Activated CD8-positive, alpha-beta memory T cell treated with anti-CD3 and anti-CD28 coated beads, Interleukin-2, amount 10 ng/mL, durations not matched to agents 7 days and 5 days (primary cell): ENCODE data around the gene MACROD2. TPM values are rescaled to one million over a fixed set of nuclear protein-coding genes. Genes with fewer than 3 reads are reported as not detected.

Experiments
- ATAC-seq: fragments of 150-1000 bp; cut with Tn5 transposase; one replicate; pipeline ENCODE4 v1.10.0; 2021; ENCODE audit warnings: moderate library complexity
- CTCF ChIA-PET: fragments of 350-600 bp; sonication (Branson Sonifier 250); formaldehyde crosslinking; loops from one replicate; lab custom pipeline; 2021; ENCODE audit warnings: antibody characterized with exemption; lab: Charles Lee
- DNase-seq: peaks from one replicate; pipeline ENCODE4 v3.0.0-alpha.2; 2020
- H3K27ac Mint-ChIP-seq: one replicate; pipeline ENCODE4 v1.8.0; 2021; ENCODE audit warnings: mild to moderate bottlenecking, mixed read lengths
- H3K27me3 Mint-ChIP-seq: one replicate; pipeline ENCODE4 v1.8.0; 2021; ENCODE audit warnings: mixed read lengths
- H3K36me3 Mint-ChIP-seq: one replicate; pipeline ENCODE4 v1.8.0; 2021; ENCODE audit warnings: mild to moderate bottlenecking, mixed read lengths
- H3K4me1 Mint-ChIP-seq: one replicate; pipeline ENCODE4 v1.8.0; 2021; ENCODE audit warnings: mixed read lengths
- H3K4me3 Mint-ChIP-seq: one replicate; pipeline ENCODE4 v1.8.0; 2021; ENCODE audit warnings: mild to moderate bottlenecking, moderate library complexity, mixed read lengths
- H3K9me3 Mint-ChIP-seq: one replicate; pipeline ENCODE4 v1.8.0; 2022; ENCODE audit warnings: low read depth, mixed read lengths
- total RNA-seq, 2 experiments: library from RNA; stranded (reverse); gene quantifications; one replicate each; pipeline ENCODE4 v1.2.3, GENCODE V29; 2021

Gene MACROD2
- total RNA-seq, 2 experiments from 2014 or later = not detected

DNA sequence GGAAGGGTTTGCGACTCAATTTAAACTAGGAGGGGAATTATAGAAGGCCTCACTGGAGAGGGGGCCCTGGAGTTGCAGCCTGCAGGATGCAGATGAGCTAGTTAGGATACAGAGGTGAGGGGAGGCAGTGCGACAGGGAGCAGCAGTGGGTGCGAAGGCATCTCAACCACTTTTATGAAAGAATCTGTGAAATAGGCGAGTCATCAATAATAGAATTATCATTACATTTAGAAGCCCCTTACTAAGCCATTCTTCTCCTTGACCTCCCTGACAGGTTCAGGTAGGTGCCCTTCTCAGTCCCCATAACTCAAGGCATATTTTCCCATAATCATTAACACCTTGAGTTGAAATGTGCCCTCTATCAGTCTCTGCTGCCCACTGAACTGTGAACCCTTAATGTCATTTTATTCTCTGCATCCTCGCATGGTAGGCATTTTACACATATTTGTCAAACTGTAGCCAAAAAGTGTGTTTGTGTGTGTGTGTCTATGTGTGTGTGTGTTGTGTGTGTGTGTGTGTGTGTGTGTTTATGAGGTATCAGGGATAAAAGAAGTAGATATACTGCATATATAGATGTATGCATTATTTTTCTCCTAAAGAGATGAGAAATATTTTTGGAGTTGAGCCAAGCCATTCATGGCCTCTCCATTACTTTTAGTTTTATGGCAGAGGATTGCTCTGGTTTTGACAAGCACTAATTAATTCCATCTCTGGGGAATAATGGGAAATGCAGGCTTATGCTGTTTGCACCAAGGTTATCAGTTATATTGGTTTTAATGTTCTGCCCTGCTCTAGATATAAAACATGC is 1679.1 kb downstream of the MACROD2 start:
- Mint-ChIP-seq H3K4me1 (no peaks in the 10 kb centered on the region), H3K27me3 (no peaks in the 10 kb centered on the region), H3K27ac (no peak overlapping the region), H3K36me3 (no peaks in the 10 kb centered on the region), H3K4me3 (no peak overlapping the region), H3K9me3 (peaks cover 11% of the 10 kb centered on the region)
- CTCF ChIA-PET = no interaction called here
- no peak for DNase-seq
- ATAC-seq = no peak

DNA sequence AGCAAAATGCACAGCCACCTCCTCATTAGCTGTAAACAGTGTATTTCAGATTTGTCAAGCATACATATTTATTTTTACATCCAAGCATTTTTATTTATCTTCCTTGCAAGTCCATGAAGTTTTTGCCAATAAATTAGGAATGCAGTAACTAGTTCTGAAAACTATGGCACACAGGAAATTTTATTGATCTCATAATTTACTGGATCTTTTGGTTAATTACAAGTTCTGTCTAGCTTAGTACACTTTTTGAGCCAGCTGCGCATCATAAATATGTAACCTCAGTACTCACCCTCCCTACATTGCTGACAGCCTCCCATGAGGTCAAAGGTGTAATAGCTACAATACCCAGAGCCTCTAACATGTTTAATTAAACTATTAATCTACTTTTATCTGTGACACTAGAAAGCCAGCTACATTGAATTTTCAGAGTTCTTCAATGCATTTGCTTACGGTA is 1679.8 kb downstream of the MACROD2 start:
- Mint-ChIP-seq H3K4me3 (no peak overlapping the region), H3K36me3 (no peaks in the 10 kb centered on the region)
- CTCF ChIA-PET = no interaction called here

DNA sequence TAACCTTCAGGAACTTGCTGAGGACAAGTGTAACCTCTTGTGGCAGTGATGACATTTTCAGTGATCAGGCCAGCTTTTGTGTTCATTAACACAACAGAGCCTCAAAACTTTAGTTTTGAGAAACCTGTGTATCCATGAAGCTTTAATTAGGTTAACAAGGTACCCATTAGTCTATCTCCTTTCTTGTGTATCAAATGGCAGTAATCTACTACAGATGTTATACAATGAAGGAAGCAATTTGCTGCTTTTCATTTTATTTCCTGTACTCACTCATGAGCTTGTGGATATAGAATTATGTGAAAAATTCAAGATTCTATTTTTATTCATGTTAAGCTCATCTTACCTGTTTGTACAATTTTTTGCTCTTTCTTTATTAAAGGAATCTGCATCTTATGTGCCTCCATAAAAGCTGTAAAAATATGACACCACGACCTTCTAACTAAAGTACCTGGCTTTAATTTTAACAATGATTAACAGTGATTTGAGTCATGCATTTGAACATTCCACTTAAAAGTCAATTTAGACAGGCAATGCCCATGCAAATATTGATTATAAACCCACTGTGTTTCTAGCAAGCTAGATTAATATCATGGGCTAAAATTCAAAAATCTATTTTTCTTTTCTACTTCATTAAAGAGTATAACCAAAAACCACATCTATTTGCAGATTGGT is 1680.6 kb downstream of the MACROD2 start:
- CTCF ChIA-PET = no interaction called here
- H3K27ac Mint-ChIP-seq = no peak overlapping the region

More for the DNA sequence above, 1679.8 kb downstream of the MACROD2 start:
- Mint-ChIP-seq H3K27ac (no peak overlapping the region), H3K27me3 (no peaks in the 10 kb centered on the region), H3K4me1 (no peaks in the 10 kb centered on the region), H3K9me3 (peaks cover 11% of the 10 kb centered on the region)
- DNase-seq (no peak), ATAC-seq (no peak)

DNA sequence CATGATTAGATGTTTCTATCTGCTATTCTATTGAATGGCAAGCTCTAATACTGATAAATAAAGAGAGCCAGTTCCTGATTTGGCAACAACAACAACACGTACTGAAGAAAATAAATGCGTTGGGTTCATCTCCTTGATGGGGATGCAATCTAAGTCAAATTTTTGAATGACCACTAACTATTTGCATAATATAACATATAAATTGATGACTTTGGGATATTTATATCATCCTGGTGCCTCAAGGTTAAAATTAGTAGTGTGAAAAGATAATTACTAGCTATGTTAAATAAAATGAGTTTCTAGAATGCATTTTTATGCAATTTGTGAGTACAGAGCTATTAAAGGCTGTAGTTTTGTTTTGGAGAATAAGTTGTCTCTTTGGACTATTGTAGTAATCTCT is 1681.5 kb downstream of the MACROD2 start:
- Mint-ChIP-seq H3K27ac (no peak overlapping the region), H3K36me3 (no peaks in the 10 kb centered on the region), H3K4me1 (no peaks in the 10 kb centered on the region), H3K9me3 (peaks cover 11% of the 10 kb centered on the region), H3K27me3 (no peaks in the 10 kb centered on the region), H3K4me3 (no peak overlapping the region)
- ATAC-seq = no peak
- CTCF ChIA-PET = no interaction called here
- no peak for DNase-seq

More for the DNA sequence above, 1680.6 kb downstream of the MACROD2 start:
- DNase-seq = no peak
- Mint-ChIP-seq H3K4me1 (no peaks in the 10 kb centered on the region), H3K9me3 (peaks cover 13% of the 10 kb centered on the region), H3K36me3 (no peaks in the 10 kb centered on the region), H3K27me3 (no peaks in the 10 kb centered on the region), H3K4me3 (no peak overlapping the region)
- ATAC-seq = no peak

DNA sequence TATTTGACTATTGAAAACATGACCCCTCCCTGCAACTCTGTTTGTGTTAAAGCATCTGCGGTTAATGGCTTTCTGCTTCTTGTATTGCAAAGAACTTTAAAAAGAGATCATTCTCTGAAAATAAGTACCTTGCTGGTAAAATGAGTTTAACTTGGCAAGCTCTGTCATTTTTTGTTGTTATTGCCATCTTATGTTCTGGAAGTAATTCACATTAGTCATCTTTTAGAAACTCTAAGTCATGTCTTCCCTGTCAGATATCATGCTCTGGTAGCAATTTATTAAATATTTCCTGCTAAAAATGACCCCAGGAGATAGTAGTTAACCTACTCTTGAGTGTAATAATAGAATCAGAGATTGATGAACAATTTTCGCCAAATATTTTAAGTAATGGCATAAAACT is 1687.4 kb downstream of the MACROD2 start:
- H3K27me3 Mint-ChIP-seq = no peaks in the 10 kb centered on the region
- H3K4me1 Mint-ChIP-seq = no peaks in the 10 kb centered on the region
- H3K9me3 Mint-ChIP-seq = peaks cover 17% of the 10 kb centered on the region
- CTCF ChIA-PET = no interaction called here
- no peak overlapping the region for H3K4me3 Mint-ChIP-seq
- H3K27ac Mint-ChIP-seq = no peak overlapping the region
- DNase-seq (no peak), ATAC-seq (no peak)
- H3K36me3 Mint-ChIP-seq = no peaks in the 10 kb centered on the region

DNA sequence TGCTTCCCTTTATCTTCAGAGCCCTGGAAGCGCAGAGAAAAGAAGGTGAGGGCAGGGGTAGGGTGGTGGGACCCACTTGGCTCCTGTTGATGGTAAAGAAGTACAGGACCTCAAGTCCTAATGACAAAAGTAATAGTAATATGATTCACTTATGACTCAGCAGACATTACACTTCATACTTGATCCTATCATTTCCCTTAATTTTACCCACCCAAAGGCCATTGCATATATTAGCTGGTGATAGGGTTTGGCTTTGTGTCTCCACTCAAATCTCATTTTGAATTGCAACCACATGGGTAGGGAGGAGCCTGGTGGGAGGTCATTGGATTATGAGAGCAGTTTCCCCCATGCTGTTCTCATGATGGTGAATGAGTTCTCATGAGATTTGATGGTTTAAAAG is 1697.3 kb downstream of the MACROD2 start:
- CTCF ChIA-PET = no interaction called here
- Mint-ChIP-seq H3K4me3 (no peak overlapping the region), H3K9me3 (peaks cover 7% of the 10 kb centered on the region), H3K27me3 (no peaks in the 10 kb centered on the region), H3K4me1 (no peaks in the 10 kb centered on the region), H3K36me3 (no peaks in the 10 kb centered on the region), H3K27ac (no peak overlapping the region)
- DNase-seq (no peak), ATAC-seq (no peak)

DNA sequence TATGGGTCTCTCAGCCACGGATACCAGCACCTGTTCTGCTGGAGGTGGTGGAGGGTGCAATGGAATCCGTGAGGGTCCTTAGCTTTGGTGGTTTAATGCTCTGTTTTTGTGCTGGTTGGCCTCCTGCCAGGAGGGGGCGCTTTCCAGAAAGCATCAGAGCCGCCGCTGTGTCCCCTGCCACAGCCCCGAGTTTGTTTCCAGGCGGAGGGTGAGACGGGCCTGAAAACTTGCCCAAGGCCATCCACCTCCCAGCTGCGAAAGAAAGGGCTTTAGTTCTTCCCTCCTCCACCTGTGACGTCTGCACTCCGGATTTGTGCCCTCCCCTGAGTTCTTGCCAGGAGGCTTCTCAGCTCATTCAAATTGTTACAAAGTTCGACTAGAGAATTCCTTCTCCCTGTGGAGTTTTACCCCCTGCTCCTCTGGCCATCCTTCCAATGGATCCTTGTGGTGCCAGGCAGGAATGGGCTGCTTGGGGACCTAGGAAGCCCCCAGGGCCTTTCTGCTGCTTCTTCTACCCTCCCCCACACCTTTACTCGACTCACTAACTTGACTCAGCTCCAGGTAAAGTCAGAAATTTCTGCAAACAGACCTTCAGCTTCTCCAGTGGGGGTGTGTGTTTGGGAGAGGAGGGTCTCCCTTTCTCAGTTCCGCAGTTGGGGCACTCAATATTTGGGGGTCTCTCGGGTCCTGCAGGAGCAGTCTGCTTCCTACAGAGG is 1704.3 kb downstream of the MACROD2 start:
- no peaks in the 10 kb centered on the region for H3K36me3 Mint-ChIP-seq
- H3K27me3 Mint-ChIP-seq = no peaks in the 10 kb centered on the region
- ATAC-seq = no peak
- no peak for DNase-seq
- CTCF ChIA-PET = no interaction called here
- no peak overlapping the region for H3K27ac Mint-ChIP-seq
- H3K4me3 Mint-ChIP-seq = no peak overlapping the region
- H3K9me3 Mint-ChIP-seq = peaks cover 5% of the 10 kb centered on the region
- no peaks in the 10 kb centered on the region for H3K4me1 Mint-ChIP-seq

DNA sequence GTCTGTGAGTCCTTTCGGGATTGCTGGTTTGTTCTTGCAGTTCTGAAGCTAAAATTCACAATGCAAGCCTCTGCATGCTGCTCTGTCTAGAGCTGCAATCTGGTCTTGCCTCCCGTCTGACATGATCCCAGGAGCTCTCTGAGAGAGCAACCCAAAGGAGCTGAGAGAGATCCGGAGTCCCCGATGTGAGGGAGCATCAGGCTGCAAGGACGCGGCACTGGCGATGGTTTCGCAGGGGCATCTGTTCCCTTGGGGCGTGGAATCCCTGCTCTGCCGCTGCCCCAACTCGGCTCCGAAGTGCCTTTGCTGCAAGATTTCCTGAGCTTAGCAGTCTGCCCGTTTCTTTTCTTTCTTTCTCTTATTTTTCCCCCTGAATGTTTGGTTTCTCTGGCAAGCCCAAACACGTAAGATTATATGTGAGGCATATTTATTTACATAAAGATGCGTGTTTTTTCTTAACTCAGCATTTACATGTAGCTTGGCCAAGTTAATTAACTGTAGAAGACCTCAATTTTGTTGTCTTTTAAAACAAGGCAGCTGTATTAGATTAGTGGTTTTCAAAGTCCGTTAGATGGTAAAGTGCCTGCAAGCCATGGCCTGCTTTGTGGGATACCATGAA is 1704.9 kb downstream of the MACROD2 start:
- peaks cover 5% of the 10 kb centered on the region for H3K9me3 Mint-ChIP-seq
- no peaks in the 10 kb centered on the region for H3K4me1 Mint-ChIP-seq

DNA sequence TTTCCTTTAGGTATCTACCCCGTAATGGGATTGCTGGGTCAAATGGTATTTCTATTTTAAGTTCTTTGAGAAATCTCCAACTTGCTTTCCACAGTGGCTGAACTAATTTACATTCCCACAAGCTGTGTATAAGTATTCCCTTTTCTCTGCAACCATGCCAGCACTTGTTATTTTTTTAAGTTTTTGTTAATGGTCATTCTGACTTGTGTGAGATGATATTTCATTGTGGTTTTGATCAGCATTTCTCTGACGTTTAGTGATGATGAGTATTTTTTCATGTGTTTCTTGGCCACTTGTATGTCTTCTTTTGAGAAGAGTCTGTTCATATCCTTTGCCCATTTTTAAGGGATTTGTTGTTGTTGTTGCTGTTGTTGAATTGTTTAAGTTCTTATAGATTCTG is 1706.8 kb downstream of the MACROD2 start:
- DNase-seq (no peak), ATAC-seq (no peak)
- no peaks in the 10 kb centered on the region for H3K4me1 Mint-ChIP-seq
- CTCF ChIA-PET = no interaction called here
- H3K27ac Mint-ChIP-seq = no peak overlapping the region
- H3K27me3 Mint-ChIP-seq = no peaks in the 10 kb centered on the region
- H3K9me3 Mint-ChIP-seq = peaks cover 5% of the 10 kb centered on the region
- H3K36me3 Mint-ChIP-seq = no peaks in the 10 kb centered on the region
- no peak overlapping the region for H3K4me3 Mint-ChIP-seq

More for the DNA sequence above, 1704.9 kb downstream of the MACROD2 start:
- Mint-ChIP-seq H3K36me3 (no peaks in the 10 kb centered on the region), H3K4me3 (no peak overlapping the region), H3K27ac (no peak overlapping the region), H3K27me3 (no peaks in the 10 kb centered on the region)
- ATAC-seq = no peak
- CTCF ChIA-PET = no interaction called here
- no peak for DNase-seq

DNA sequence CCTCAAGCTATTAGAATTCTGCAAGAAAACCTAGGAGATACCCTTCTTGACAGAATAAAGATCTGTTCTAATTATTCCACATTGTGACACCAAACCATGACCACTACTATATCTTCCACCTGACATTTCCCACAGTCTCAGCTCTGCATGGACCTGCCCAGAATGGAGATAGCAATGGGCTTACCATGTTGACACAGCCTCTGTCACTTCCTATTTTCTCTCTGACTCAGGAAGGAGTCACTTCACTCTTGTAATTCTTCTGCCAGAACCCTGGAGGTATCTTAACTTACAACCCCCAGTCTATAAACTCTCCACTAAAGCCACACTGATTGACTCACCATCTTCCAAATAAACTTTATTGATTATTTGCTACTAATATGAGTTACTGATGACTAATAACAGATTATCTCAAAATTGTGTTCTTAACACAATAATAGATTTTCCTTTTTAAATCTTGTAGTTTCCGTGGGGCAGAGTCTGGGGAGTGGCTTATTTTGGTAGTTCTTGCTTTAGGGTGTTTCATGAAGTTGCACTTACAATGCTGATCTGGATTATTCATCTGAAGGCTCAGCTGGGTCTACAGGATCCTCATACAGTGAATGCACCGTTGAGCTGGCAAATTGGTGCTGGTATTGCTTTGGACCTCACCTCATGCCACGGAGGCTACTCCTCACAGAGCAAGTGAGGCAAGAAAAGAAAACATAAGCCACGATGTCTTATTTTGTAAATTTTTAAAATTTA is 1708.0 kb downstream of the MACROD2 start:
- H3K36me3 Mint-ChIP-seq = no peaks in the 10 kb centered on the region
- no peak for ATAC-seq
- H3K27ac Mint-ChIP-seq = no peak overlapping the region
- peaks cover 6% of the 10 kb centered on the region for H3K9me3 Mint-ChIP-seq
- CTCF ChIA-PET = no interaction called here
- H3K4me1 Mint-ChIP-seq = no peaks in the 10 kb centered on the region
- no peak overlapping the region for H3K4me3 Mint-ChIP-seq
- no peak for DNase-seq
- no peaks in the 10 kb centered on the region for H3K27me3 Mint-ChIP-seq

DNA sequence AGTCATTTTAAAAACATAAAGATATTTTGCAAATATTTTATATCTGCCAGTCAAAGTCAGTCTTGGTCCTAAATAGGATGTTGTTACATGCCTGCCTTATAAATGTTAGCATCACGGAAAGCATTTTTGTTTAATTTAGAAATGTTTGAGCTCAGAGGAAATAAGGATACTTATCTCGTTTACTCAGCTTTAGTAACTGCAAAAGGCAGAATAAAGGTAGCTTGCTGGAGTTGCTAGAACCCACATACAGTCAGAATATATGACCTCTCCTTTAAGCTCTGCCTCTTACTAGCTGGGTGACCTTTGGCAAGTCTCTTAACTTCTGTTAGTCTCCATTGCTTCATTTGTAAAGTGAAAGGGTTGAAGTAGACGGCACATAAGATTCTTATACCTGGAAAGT is 1710.7 kb downstream of the MACROD2 start:
- no peak overlapping the region for H3K27ac Mint-ChIP-seq
- H3K4me3 Mint-ChIP-seq = no peak overlapping the region
- CTCF ChIA-PET = no interaction called here
- no peak for ATAC-seq
- DNase-seq = no peak
- H3K9me3 Mint-ChIP-seq = peaks cover 2% of the 10 kb centered on the region
- no peaks in the 10 kb centered on the region for H3K27me3 Mint-ChIP-seq
- H3K4me1 Mint-ChIP-seq = no peaks in the 10 kb centered on the region
- no peaks in the 10 kb centered on the region for H3K36me3 Mint-ChIP-seq

DNA sequence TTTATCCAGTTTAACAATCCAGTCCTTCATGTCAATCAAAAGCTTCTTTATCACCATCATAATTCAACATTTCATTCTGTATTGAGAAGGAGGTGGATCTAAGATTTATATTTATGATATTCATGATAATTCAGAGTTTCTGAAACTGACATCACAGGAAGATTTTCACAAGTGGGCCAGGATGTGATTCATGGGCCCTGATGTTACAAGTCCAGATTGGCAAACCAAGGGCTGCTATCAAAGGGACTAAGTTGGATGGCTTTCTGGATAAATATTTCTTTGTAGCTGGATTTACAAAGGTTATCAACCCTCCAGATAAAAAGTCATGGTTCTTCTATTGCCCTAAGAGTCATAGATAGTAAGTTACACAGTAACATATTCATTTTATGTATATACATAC is 1711.4 kb downstream of the MACROD2 start:
- no peaks in the 10 kb centered on the region for H3K27me3 Mint-ChIP-seq
- H3K9me3 Mint-ChIP-seq = peaks cover 2% of the 10 kb centered on the region
- H3K36me3 Mint-ChIP-seq = no peaks in the 10 kb centered on the region
- DNase-seq (no peak), ATAC-seq (no peak)
- no peak overlapping the region for H3K27ac Mint-ChIP-seq
- H3K4me1 Mint-ChIP-seq = no peaks in the 10 kb centered on the region
- CTCF ChIA-PET = no interaction called here
- no peak overlapping the region for H3K4me3 Mint-ChIP-seq
